ENCODE data around the gene ODAD3.
"Not testable (repeated sequence)": the region's sequence is repeated elsewhere in the genome, so short reads cannot be mapped to it uniquely, and the experiment has no call there.

Gene ODAD3

DNA sequence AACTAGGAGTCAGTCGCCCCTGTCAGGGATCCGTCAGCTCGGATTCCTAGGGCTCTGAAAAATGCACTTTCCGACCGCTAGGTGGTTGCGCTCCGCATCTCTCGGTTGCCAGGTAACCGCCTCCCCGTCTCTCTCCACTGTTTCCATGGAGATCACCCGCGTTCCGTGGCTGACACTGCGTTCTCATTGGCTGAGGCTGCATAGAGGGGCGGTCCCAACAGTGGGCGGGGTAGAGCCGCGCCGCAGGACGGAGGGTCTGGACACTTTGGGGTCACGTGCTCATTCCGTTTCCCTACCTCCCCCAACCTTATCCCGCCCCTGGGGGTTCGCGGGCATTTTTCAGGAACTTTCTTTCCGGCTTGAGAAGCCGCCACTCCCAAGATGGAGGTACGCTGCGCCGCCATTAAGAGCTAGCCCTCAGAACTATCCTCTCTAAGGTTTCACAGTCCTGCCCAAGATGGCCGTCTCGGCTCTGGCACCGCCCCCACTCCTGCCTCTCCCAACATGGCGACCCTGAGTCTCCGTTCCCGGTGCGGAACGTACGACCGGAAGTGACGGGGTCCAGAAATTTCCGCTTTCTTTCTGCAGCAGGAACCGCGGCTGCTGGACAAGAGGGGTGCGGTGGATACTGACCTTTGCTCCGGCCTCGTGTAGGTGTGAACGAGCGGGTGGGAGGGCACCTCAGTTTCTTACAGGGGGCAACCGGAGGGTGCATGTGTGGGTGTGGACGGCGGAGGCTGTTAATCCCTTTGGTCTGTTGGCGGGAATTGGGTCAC, at the start of gene ODAD3, which contains the start of gene PRKCSH:
Gene ODAD3, minus strand, starts transcription at position 65 of the 776 bp plus-strand sequence. CDS start 105 bp downstream, outside the sequence.
Gene PRKCSH, plus strand, starts transcription at position 579 of the 776 bp plus-strand sequence. CDS start 483 bp downstream, outside the sequence.
- DNase-seq (ENCODE audit: low read depth): peak; percentile 100

- DNase-seq (ENCODE audit: low read depth): no peak
Observed at GRCh38 chr19:11483366-11484111, 48.6 kb upstream of the ODAD3 start.

DNA sequence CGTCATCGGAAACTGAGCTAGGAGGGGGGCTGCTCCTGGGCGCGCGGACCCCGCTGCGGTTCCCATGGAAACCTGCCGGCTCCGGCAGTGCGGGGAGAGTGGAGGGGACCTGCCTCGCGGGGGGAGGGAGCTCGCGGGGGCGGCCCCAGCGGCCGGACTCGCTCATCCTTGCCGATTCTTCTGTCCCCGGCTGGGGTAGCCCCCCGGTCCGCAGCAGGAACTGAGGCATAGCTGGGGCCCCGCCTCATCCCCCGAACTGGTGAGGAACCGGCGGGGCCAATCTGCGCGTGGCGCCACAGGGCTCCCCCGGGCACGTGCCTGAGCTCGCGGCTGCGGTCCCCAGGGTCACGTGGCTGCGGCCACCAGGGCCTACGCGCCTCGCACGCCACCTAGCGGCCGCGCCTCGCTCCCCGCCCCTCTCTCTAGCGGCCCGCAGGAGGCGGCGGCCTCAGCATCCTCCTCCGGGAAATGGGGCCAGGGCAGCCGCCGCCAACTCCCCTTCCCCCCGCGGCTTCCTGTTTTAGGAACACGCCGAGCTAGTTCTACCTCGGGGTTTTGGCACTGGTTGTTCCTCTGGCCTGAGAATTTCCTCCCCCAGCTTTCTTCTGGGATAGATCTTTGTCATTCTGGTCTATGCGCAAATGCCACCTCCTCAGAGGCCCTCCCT, 47.6 kb upstream of the ODAD3 start:
- DNase-seq (ENCODE audit: low read depth): peak; percentile 61

- DNase-seq (ENCODE audit: low read depth): peak; percentile 85
Observed at GRCh38 chr19:11481534-11482383, 46.8 kb upstream of the ODAD3 start.

DNA sequence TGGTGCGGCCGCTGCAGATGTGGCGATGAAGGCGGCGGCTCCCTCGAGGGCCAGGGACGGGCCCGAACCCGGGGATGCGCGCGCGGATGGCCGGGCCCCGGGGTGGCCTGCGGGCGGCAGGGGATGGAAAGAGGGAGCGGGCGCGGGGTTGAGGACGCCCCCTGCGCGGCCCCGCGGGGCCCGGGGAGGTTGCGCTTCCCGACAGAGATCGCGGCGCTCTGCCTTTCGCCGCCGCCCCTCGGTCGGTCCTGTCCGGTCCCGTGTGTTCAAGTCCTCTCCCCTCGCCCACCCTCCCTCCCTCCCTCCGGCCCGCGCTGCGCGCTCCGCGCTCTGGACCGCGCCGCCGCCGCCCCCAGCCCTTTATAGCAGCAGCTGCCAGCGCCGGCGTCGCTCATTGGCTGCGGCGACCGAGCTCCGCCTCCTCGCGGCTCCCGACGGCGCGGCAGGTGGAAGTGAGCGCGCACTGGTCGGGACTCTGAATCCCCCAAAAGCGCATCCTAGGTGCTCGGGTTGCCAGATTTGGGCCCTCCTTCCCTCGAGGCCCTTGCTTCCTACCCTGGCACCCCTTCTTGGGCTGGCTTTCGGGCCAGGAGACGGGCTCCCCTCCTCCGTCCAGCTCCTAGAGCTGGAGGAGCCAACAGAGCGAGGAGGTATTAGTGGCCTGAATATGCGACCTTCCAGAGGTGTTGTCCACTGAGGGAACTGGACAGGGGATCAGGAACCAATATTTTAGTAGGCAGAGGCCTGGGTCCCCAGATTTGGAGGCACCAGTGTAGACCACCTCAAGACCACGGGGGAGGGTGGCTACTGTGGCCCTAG, 46.0 kb upstream of the ODAD3 start, which contains the start of gene ELAVL3:
Gene ELAVL3, minus strand, starts transcription at position 332 of the 819 bp plus-strand sequence. CDS start 438 bp downstream, outside the sequence.
- no peak for DNase-seq (ENCODE audit: low read depth)

DNA sequence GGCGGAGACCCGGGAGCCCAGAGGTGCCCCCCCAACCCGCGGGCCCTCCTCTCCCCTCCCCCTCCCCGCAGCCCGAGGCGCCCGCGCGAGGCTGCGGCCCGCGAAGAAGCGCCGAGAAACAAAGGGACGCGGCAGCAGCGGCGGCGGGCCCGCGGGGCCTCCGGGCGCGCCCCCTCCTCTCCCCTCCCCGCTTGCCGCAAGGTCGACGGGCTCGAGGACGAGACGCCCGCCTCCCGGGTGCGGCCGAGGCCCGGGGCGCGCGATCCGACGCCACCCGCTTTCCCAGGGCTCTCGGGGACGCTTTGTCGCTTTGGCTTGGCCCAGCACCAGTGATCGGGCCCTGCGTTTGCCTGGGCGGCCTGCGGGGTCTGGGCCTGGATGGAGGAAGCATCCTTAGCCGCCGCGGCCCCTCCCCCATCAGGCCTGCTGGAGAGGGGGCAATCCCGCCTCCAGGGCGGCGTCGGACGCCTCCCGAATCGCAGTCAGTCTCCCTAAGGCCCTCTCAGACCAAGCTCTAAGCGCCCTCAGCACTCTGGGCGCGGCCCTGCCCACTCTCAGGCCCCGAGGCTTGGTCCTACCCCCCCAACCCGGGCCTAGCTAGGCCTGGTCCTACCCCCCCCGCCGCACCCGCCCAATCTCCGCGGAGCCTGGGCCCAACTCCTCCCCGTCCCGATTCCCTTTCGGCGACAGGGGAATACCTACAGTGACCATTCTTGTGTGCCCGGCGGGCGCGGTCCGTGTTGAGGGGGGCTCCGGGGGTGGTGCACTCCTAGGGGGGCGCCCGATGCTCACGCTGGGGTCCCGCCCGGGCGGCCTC, 45.2 kb upstream of the ODAD3 start:
- no peak for DNase-seq (ENCODE audit: low read depth)

GRCh38 chr19:11479090-11479897, 44.4 kb upstream of the ODAD3 start:
- DNase-seq (ENCODE audit: low read depth): no peak

DNA sequence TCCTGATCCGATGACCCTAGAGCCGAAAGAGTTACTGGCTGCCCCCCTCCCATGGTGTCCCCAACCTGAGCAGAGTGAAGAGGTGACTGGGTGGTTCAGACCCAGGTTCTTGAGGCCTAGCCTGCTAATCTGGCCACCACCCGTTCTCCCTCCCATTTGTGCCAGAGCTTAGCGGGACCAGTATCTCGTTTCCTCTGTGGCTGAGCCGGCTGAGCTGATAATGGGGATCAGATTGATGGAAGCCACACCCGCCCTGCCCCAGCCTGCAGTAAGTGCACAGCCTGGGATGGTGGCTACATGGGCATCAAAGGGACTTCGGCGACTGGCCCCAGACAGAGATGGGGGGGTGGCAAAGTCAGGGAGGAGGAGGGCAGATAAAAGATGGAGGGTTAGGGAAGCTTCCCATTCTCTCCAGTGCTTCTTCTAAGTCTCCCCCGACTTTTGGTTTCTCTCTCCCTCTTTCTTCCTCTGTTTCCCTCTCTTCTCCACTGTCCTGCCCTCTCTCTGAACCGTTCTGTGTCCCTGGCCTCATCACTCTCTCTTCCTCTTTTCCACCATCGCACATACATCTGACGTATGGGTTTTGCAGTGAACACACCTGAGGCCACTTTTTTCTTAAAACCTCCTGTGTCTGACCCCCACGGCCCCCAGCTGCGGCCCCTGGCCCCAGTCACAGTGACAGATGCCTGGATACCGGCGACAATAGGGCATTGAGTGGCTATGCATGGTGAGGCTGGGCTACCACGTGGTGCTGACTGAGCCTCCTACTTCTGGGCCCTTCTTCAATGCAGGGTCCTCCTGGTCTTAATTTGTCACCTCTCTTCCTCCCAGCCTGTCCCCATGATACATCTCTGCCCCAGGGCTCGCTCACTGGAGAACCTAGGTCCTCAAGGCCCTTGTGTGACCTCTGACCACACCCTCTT, 43.5 kb upstream of the ODAD3 start:
- DNase-seq (ENCODE audit: low read depth): no peak

- no peak for DNase-seq (ENCODE audit: low read depth)
Observed at GRCh38 chr19:11475861-11476260, 40.9 kb upstream of the ODAD3 start.

DNA sequence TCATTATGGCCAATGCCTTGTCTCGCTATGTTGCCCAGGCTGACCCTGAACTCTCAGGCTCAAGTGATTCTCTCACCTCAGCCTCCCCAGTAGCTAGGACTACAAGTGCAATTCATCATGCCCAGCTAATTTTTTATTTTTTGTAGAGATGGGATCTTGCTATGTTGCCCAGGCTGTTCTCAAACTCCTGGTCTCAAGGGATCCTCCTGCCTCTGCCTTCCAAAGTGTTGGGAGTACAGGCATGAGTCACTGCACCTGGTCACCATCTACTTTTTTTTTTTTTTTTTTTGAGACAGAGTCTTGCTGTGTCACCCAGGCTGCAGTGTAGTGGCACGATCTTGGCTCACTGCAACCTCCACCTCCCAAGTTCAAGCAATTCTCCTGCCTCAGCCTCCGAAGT, 40.4 kb upstream of the ODAD3 start:
- not testable (repeated sequence) for DNase-seq (ENCODE audit: low read depth)

DNA sequence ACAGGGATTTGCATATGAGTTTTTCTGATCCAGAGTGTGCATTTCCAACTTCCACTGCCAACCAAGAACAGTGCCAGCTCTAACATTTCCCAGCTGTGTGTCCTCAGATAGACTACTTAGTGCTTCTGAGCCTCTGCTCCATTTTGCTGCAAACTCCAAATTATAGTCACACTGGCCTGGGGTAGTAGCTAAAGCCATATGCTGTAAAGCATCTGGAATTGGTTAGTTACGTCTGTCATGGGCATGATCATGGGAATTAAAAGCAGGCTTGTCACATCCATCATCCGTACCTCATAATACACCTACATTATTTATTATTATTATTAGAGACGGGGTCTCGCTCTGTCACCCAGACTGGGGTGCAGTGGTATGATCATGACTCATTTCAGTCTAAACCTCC, 38.8 kb upstream of the ODAD3 start:
- no peak for DNase-seq (ENCODE audit: low read depth)

- DNase-seq (ENCODE audit: low read depth): not testable (repeated sequence)
Observed at GRCh38 chr19:11468266-11468845, 33.4 kb upstream of the ODAD3 start.

DNA sequence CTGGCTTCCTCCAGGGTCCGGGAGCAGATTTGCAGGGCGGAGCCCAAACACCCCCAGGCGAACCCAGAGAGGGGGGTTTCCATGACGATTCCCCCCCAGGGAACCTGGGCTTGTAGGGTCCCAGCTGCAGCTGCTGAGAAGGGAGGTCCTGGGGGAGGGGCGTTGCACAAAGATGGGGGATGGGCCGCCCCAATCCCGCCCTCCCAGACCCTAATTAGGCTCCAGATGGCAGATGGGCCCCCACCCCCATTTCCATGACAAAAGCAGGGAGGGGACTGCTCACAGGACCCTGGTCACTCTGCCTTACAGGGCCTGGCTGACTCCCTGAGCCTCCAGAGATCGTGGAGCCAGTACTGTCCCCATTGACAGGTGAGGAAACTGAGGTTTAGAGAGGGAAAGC, 30.7 kb upstream of the ODAD3 start:
- DNase-seq (ENCODE audit: low read depth): no peak

GRCh38 chr19:11464333-11465265, 29.7 kb upstream of the ODAD3 start:
- DNase-seq (ENCODE audit: low read depth): peak; percentile 6

DNA sequence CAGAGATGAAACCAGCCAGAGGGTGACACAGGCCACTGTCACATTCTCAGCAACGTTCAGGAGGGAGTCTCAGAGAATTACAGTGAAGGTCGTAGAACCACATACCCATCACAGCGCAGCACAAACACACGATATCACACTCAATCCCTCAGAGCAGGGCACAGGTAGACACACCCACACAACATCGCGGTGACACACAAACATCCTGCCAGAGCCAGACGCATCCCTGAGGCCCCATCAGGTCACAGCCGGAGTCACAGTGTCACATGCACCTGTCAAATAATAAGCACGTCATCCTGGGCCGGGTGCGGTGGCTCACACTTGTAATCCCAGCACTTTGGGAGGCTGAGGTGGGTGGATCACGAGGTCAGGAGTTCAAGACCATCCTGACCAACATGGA, 28.5 kb upstream of the ODAD3 start:
- DNase-seq (ENCODE audit: low read depth): no peak

DNA sequence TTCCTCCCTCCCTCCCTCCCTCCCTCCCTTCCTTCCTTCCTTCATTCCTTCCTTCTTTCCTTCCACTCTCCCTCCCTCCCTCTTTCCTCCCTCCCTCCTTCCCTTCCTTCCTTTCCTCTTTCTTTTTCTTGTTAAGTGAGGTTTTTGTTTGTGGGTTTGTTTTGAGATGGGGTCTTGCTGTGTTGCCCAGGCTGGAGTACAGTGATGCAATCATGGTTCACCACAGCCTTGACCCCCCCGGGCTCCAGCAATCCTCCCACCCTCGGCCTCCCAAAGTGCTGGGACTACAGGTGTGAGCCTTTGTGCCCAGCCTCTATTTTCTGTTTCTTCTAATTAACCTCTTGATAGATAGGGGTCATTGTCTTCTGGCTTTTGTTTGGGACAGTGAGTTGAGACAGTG, 26.5 kb upstream of the ODAD3 start:
- DNase-seq (ENCODE audit: low read depth): no peak
